IMR-90 (cell line): Measurements from ENCODE around the gene MAGEA8. TPM values are rescaled to one million over a fixed set of nuclear protein-coding genes. Genes with fewer than 3 reads are reported as not detected.

ENCODE experiments used
- ATAC-seq: fragments of 200-7000 bp; cut with Tn5 transposase; 2 replicates; pipeline ENCODE4 v1.9.1; 2020; ENCODE audit warnings: low read depth, mild to moderate bottlenecking, moderate library complexity
- BruUV-seq: library from RNA; stranded (reverse); fragments of 400-500 nt; replicated peaks from 2 replicates; lab custom pipeline; 2021; lab: Mats Ljungman, UMichigan
- CTCF ChIA-PET: fragments of 300-600 bp; formaldehyde crosslinking; extraction: SDS; loops from one replicate; lab custom pipeline; 2021; ENCODE audit warnings: antibody characterized with exemption; lab: Yijun Ruan, JAX
- POLR2A ChIA-PET: fragments of 300-600 bp; sonication (Branson Sonifier 250); formaldehyde crosslinking; loops from one replicate; lab custom pipeline; 2022; ENCODE audit warnings: antibody characterized with exemption; ENCODE audit not compliant: unreplicated experiment; lab: Charles Lee
- DNase-seq: peaks from one replicate; pipeline ENCODE4 v3.0.0; 2013
- H2AFZ ChIP-seq: replicated peaks from 2 replicates; pipeline ENCODE3; 2013; ENCODE audit warnings: low read length, mild to moderate bottlenecking; ENCODE audit not compliant: poor library complexity
- H2AK5ac ChIP-seq: 2 replicates; pipeline ENCODE4 v1.6.1; 2013; ENCODE audit warnings: low read depth, low read length, inconsistent platforms
- H2AK9ac ChIP-seq: replicated peaks from 2 replicates; pipeline ENCODE3; 2013; ENCODE audit warnings: mild to moderate bottlenecking, low read depth, low read length, moderate library complexity; ENCODE audit not compliant: poor library complexity
- H2BK120ac ChIP-seq: 2 replicates; pipeline ENCODE4 v1.6.1; 2013; ENCODE audit warnings: low read depth, low read length, inconsistent platforms
- H2BK15ac ChIP-seq: 3 replicates; pipeline ENCODE4 v1.6.1; 2013; ENCODE audit warnings: low read depth, low read length, inconsistent platforms
- H2BK20ac ChIP-seq: 2 replicates; pipeline ENCODE4 v1.6.1; 2013; ENCODE audit warnings: low read depth, mild to moderate bottlenecking, inconsistent platforms, low read length, moderate library complexity
- H2BK5ac ChIP-seq: 2 replicates; pipeline ENCODE4 v1.6.1; 2013; ENCODE audit warnings: mild to moderate bottlenecking, low read depth, low read length, inconsistent platforms; ENCODE audit not compliant: poor library complexity, severe bottlenecking
- H3K14ac ChIP-seq: replicated peaks from 2 replicates; pipeline ENCODE4 v1.6.1; 2013; ENCODE audit warnings: low read depth, low read length, inconsistent platforms
- H3K18ac ChIP-seq: 2 replicates; pipeline ENCODE4 v1.6.1; 2013; ENCODE audit warnings: low read depth, low read length, control low read depth
- H3K23ac ChIP-seq: 2 replicates; pipeline ENCODE4 v1.6.1; 2013; ENCODE audit warnings: low read depth, low read length, inconsistent platforms
- H3K27ac ChIP-seq: 2 replicates; pipeline ENCODE4 v1.5.1; 2013; ENCODE audit warnings: mild to moderate bottlenecking, control low read depth, low read length; ENCODE audit not compliant: insufficient read depth
- H3K27me3 ChIP-seq: 2 replicates; pipeline ENCODE4 v1.6.1; 2013; ENCODE audit warnings: low read length; ENCODE audit not compliant: control insufficient read depth, insufficient read depth
- H3K36me3 ChIP-seq: 2 replicates; pipeline ENCODE4 v1.6.1; 2013; ENCODE audit warnings: low read length, mixed read lengths; ENCODE audit not compliant: control insufficient read depth, insufficient read depth
- H3K4ac ChIP-seq: 2 replicates; pipeline ENCODE4 v1.6.1; 2013; ENCODE audit warnings: low read depth, low read length, inconsistent platforms
- H3K4me1 ChIP-seq: 2 replicates; pipeline ENCODE4 v1.6.1; 2013; ENCODE audit warnings: low read length, mixed read lengths; ENCODE audit not compliant: control insufficient read depth, insufficient read depth
- H3K4me2 ChIP-seq: 2 replicates; pipeline ENCODE4 v1.6.1; 2013; ENCODE audit warnings: low read depth, mild to moderate bottlenecking, control low read depth, low read length, moderate library complexity
- H3K4me3 ChIP-seq: 2 replicates; pipeline ENCODE4 v1.5.1; 2013; ENCODE audit warnings: low read depth, mild to moderate bottlenecking, control low read depth, low read length, moderate library complexity; ENCODE audit not compliant: insufficient read depth
- H3K56ac ChIP-seq: 2 replicates; pipeline ENCODE4 v1.6.1; 2013; ENCODE audit warnings: low read length, inconsistent platforms; ENCODE audit not compliant: insufficient read depth; ENCODE audit errors: extremely low read depth
- H3K79me1 ChIP-seq, 2 experiments: 2 replicates each; pipeline ENCODE4 v1.6.1; 2013; ENCODE audit warnings: low read length in 2 of 2, inconsistent platforms in 1 of 2, low read depth in 1 of 2
- H3K9ac ChIP-seq: 2 replicates; pipeline ENCODE4 v1.6.1; 2013; ENCODE audit warnings: low read depth, low read length, control low read depth
- H3K9me1 ChIP-seq: 2 replicates; pipeline ENCODE4 v1.6.1; 2013; ENCODE audit warnings: low read length, inconsistent platforms; ENCODE audit not compliant: insufficient read depth
- H3K9me3 ChIP-seq: 2 replicates; pipeline ENCODE4 v1.6.1; 2013; ENCODE audit warnings: low read length; ENCODE audit not compliant: control insufficient read depth, insufficient read depth
- H4K20me1 ChIP-seq: 2 replicates; pipeline ENCODE4 v1.6.1; 2013; ENCODE audit warnings: low read length, inconsistent platforms; ENCODE audit not compliant: insufficient read depth
- H4K5ac ChIP-seq: 2 replicates; pipeline ENCODE4 v1.6.1; 2013; ENCODE audit warnings: mild to moderate bottlenecking, low read depth, low read length, control low read depth
- H4K8ac ChIP-seq, 2 experiments: 2 replicates each; pipeline ENCODE4 v1.6.1; 2013; ENCODE audit warnings: low read depth in 2 of 2, low read length in 2 of 2, control low read depth in 1 of 2, inconsistent platforms in 1 of 2
- H4K91ac ChIP-seq: 2 replicates; pipeline ENCODE4 v1.6.1; 2013; ENCODE audit warnings: low read depth, low read length, inconsistent platforms; ENCODE audit not compliant: insufficient read depth
- CTCF ChIP-seq: conservative IDR thresholded peaks from 2 replicates; pipeline ENCODE4 v1.5.1; 2012; ENCODE audit warnings: mild to moderate bottlenecking, low read depth, low read length, improper control_type of control experiment
- ELK1 ChIP-seq: fragments of 150-350 bp; IDR thresholded peaks from 2 replicates; pipeline ENCODE4 v1.6.1; 2016; ENCODE audit warnings: low read depth, mild to moderate bottlenecking, low read length, moderate library complexity, borderline replicate concordance
- FOS ChIP-seq: fragments of 150-350 bp; IDR thresholded peaks from 2 replicates; pipeline ENCODE4 v1.6.1; 2016; ENCODE audit warnings: low read depth, low read length
- MAZ ChIP-seq: IDR thresholded peaks from 2 replicates; pipeline ENCODE4 v1.6.1; 2012; ENCODE audit warnings: low read depth, mild to moderate bottlenecking, low read length, improper control_type of control experiment, moderate library complexity, borderline replicate concordance
- NFE2L2 ChIP-seq: fragments of 150-350 bp; IDR thresholded peaks from 2 replicates; pipeline ENCODE4 v1.6.1; 2016; ENCODE audit warnings: low read depth, mild to moderate bottlenecking, low read length
- WGBS, 2 experiments: methylation state at CpG; one replicate each; pipeline versions ENCODE4 v1.1.5 to v1.1.7; 2013; ENCODE audit warnings: missing lambda C conversion rate in 2 of 2; ENCODE audit not compliant: insufficient read length in 1 of 2; ENCODE audit errors: extremely low coverage in 2 of 2; 5-methylcytosine and 5-hydroxymethylcytosine counted together
- dilution Hi-C: fragments of 300-500 bp; cut with HindIII; formaldehyde crosslinking; loops from one replicate; pipeline ENCODE4 v1.14.3; 2018; ENCODE audit warnings: low sequenced_read_pairs; ENCODE audit not compliant: unreplicated experiment
- in situ Hi-C: fragments of 300-500 bp; cut with MboI; formaldehyde crosslinking; loops from 3 replicates; pipeline ENCODE4 v1.14.3; 2019; ENCODE audit warnings: low sequenced_read_pairs, inconsistent platforms, mixed read lengths
- intact Hi-C: fragments of 100-400 bp; cut with micrococcal nuclease; formaldehyde crosslinking; loops from 2 replicates; pipeline ENCODE4 v1.10.0; 2022
- polyA plus RNA-seq, 3 experiments: library from polyadenylated mRNA; depleted of rRNA; stranded (reverse); fragments of >200 nt; gene quantifications; 2 replicates each; pipeline ENCODE4 v1.2.3, GENCODE V29; 2012; ENCODE audit warnings: low replicate concordance in 1 of 3
- total RNA-seq: library from RNA; depleted of rRNA; stranded (reverse); fragments of >200 nt; gene quantifications from 2 replicates; pipeline ENCODE4 v1.2.3, GENCODE V29; 2012

MAGEA8 gene
- total and polyA plus RNA-seq, 2 of the 4 experiments (the other 2 are of a cell fraction) = not detected

DNA sequence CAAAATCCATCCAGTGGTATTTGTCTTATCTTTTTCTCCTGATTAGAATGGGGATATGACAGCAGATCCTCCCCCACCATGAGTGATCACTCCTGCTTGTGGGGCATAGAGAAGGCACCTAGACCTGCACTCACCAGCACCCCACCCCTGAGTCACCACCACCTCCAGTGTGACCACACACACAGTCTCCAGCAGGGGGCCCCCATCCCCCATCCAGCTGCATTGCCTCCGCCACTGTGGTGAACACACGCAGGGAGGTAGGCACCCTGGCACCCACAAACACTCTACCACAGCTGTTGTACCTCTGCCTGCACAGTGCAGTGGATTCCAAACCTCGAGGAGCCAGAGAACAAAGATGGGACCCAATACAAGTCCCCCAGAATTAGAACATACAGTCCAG, 9.0 kb upstream of the MAGEA8 start:
- CTCF ChIA-PET = no interaction called here
- no TSS peak for BruUV-seq

More for the DNA sequence above, 9.0 kb upstream of the MAGEA8 start:
- H3K9ac ChIP-seq = no peak overlapping the region
- no peak overlapping the region for H4K91ac ChIP-seq
- H2BK120ac ChIP-seq = no peak overlapping the region
- no peak overlapping the region for H2BK5ac ChIP-seq
- no peaks in the 10 kb centered on the region for H3K4me1 ChIP-seq
- no peak overlapping the region for H2AK9ac ChIP-seq
- peak; percentile 19; the same call in 1 of the 2 replicates for TF ChIP-seq CTCF
- no peak for TF ChIP-seq MAZ
- no peak for TF ChIP-seq FOS
- no peak for TF ChIP-seq ELK1
- no peak for TF ChIP-seq NFE2L2
- no peaks in the 10 kb centered on the region; the same call in 1 of the 2 replicates for H3K27me3 ChIP-seq
- ATAC-seq = peak; percentile 32; the same call in 1 of the 2 replicates
- H2BK15ac ChIP-seq = no peak overlapping the region
- no peak overlapping the region for H2AK5ac ChIP-seq
- dilution Hi-C loops = no loop called here
- no peak overlapping the region for H3K56ac ChIP-seq
- H3K23ac ChIP-seq = no peak overlapping the region
- no peaks in the 10 kb centered on the region for H4K20me1 ChIP-seq
- H2AFZ ChIP-seq = no peak overlapping the region
- no peak overlapping the region for H3K4me2 ChIP-seq
- H3K79me1 ChIP-seq = no peaks in the 10 kb centered on the region
- no peaks in the 10 kb centered on the region for H3K9me3 ChIP-seq
- no peak for DNase-seq
- H4K5ac ChIP-seq = no peak overlapping the region
- intact Hi-C loops = no loop called here
- H3K18ac ChIP-seq = no peak overlapping the region
- no peak overlapping the region for H3K4ac ChIP-seq
- no CpG with 5 or more reads among the region's 3 CpGs for WGBS, 2 experiments
- no peaks in the 10 kb centered on the region for H3K36me3 ChIP-seq
- POLR2A ChIA-PET = no interaction called here
- no peak overlapping the region for H3K14ac ChIP-seq
- in situ Hi-C loops = loop anchor here (25.0 kb wide), 1 partner anchor 110 kb away; the partner anchor contains the start of gene HSFX1
- H3K4me3 ChIP-seq = no peak overlapping the region
- H3K27ac ChIP-seq = no peak overlapping the region
- no peaks in the 10 kb centered on the region for H3K9me1 ChIP-seq
- no peak overlapping the region for H2BK20ac ChIP-seq
- no peak overlapping the region for H4K8ac ChIP-seq
